Measurements from ENCODE around the gene TRAFD1.

TRAFD1 gene

DNA sequence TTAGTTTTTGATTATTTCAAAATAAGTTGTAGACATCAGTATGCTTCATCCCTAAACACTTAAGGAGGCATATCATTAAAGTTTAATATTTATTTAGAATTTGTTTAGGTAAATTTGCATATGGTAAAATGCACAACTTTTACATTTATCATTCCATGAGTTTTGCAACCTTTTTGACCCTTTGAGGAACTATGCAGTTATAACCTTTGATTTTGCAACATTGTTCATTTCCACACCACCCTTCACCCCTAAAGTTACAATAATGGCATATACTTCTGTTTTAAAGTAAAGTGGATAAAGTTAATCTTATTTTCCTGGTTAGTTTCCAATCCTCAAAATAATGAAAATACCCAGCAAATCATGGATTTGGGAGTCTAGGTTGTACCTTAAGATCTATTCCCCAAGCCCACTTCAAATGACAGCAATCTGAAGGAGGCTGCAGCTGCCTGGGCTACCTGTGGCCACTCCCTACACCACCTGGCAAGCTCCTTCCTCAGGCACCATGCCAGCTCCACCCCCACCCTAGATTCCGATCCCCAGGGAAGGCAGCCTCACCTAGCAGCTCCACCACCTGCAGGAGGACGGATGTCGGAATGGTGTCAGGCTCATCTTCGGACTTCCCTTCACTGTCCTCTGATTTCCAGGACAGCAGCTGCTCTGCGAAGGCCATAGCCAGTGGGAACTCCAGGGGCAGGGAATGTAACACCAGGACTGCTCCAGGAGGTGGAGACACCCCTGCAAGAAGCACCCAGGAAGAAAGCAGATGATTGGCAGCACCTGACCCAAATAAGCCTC is 65.1 kb downstream of the TRAFD1 start:
- no peak overlapping the region for H3K4me3 Mint-ChIP-seq
- peak overlapping the region; percentile 48 for H3K27ac Mint-ChIP-seq
- ATAC-seq (no peak), DNase-seq (ENCODE audit: low spot score in 2 of 2) (no peak)
- no peaks in the 10 kb centered on the region for H3K9me3 Mint-ChIP-seq
- peaks cover 73% of the 10 kb centered on the region for H3K36me3 Mint-ChIP-seq
- H3K4me1 Mint-ChIP-seq: no peaks in the 10 kb centered on the region

DNA sequence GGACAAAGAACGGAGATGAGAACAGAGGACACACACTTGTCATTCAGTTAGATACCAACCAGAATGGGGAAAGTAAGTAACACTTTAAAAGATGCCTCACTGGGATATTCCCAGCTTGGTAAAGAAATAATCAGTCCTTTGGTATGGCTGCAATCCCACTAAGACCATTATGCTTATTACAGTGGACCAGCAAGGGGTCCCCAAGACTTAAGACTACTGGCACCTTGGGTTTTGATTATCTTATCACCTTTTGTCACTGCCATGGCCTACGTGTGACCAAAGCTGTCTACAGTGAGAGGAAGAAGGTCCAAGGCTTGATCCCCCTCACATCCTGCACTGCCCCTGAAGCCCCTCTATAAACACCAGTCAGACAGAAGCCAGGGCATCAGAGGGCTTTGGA is 65.8 kb downstream of the TRAFD1 start:
- H3K27ac Mint-ChIP-seq: peak overlapping the region; percentile 48
- DNase-seq (ENCODE audit: low spot score in 2 of 2) (no peak), ATAC-seq (no peak)
- H3K36me3 Mint-ChIP-seq: peaks cover 75% of the 10 kb centered on the region
- H3K4me1 Mint-ChIP-seq: no peaks in the 10 kb centered on the region
- H3K4me3 Mint-ChIP-seq: no peak overlapping the region
- H3K9me3 Mint-ChIP-seq: no peaks in the 10 kb centered on the region

GRCh38 chr12:112191840-112192321 is 66.5 kb downstream of the TRAFD1 start:
- Mint-ChIP-seq H3K4me3 (no peak overlapping the region), H3K9me3 (no peaks in the 10 kb centered on the region), H3K27ac (no peak overlapping the region), H3K4me1 (no peaks in the 10 kb centered on the region), H3K36me3 (peaks cover 69% of the 10 kb centered on the region)
- ATAC-seq (no peak), DNase-seq (ENCODE audit: low spot score in 2 of 2) (no peak)

GRCh38 chr12:112192475-112192874 is 67.1 kb downstream of the TRAFD1 start:
- Mint-ChIP-seq H3K36me3 (peaks cover 67% of the 10 kb centered on the region), H3K27ac (no peak overlapping the region), H3K4me3 (no peak overlapping the region), H3K4me1 (no peaks in the 10 kb centered on the region), H3K9me3 (no peaks in the 10 kb centered on the region)
- no peak for ATAC-seq
- no peak for DNase-seq (ENCODE audit: low spot score in 2 of 2)

GRCh38 chr12:112194601-112195247 is 69.4 kb downstream of the TRAFD1 start:
- Mint-ChIP-seq H3K9me3 (no peaks in the 10 kb centered on the region), H3K27ac (no peak overlapping the region), H3K36me3 (peaks cover 62% of the 10 kb centered on the region), H3K4me3 (no peak overlapping the region), H3K4me1 (peaks cover 6% of the 10 kb centered on the region)
- DNase-seq (ENCODE audit: low spot score in 2 of 2) (no peak), ATAC-seq (no peak)

DNA sequence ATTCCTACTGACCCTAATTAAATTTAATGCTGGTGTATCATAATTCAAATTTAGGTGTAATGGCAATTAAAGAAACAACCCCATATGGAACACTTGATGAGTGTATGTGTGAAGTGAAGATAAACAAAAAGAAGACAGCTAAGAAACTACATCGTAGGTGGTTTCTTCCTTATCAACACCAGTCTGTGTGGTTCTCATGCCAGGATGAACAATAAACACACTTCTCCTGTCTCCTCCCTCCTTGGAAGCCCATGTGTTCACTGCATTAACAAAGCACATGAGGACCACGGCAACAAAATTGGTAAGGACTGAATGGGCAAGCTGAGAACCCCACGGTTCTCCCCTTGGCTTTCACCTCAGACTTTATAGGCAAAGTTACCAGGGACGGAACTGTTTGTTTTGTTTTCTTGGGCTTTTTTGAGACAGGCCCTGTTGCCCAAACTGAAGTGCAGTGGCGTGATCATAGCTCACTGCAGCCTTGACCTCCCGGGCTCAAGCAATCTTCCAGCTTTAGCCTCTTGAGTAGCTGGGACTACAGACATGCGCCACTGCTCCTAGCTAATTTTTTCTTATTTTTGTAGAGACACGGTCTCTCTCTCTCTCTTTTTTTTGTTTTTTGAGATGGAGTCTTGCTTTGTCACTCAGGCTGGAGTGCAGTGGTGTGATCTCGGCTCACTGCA is 71.0 kb downstream of the TRAFD1 start:
- Mint-ChIP-seq H3K4me3 (no peak overlapping the region), H3K9me3 (no peaks in the 10 kb centered on the region), H3K27ac (no peak overlapping the region), H3K4me1 (peaks cover 6% of the 10 kb centered on the region), H3K36me3 (peaks cover 69% of the 10 kb centered on the region)
- ATAC-seq: no peak
- no peak for DNase-seq (ENCODE audit: low spot score in 2 of 2)

GRCh38 chr12:112198120-112198733 is 72.9 kb downstream of the TRAFD1 start:
- ATAC-seq (peak; percentile 81), DNase-seq (ENCODE audit: low spot score in 2 of 2) (peak; percentile 5 to 69)
- Mint-ChIP-seq H3K36me3 (peaks cover 66% of the 10 kb centered on the region), H3K4me1 (peaks cover 6% of the 10 kb centered on the region), H3K9me3 (no peaks in the 10 kb centered on the region), H3K4me3 (no peak overlapping the region), H3K27ac (no peak overlapping the region)

- no peak overlapping the region for H3K27ac Mint-ChIP-seq
- ATAC-seq (peak; percentile 28), DNase-seq (ENCODE audit: low spot score in 2 of 2) (no peak)
- H3K9me3 Mint-ChIP-seq: no peaks in the 10 kb centered on the region
- peaks cover 6% of the 10 kb centered on the region for H3K4me1 Mint-ChIP-seq
- peaks cover 64% of the 10 kb centered on the region for H3K36me3 Mint-ChIP-seq
- no peak overlapping the region for H3K4me3 Mint-ChIP-seq
Measured at GRCh38 chr12:112199136-112199535, 73.8 kb downstream of the TRAFD1 start.

Data from stimulated activated effector memory CD8-positive, alpha-beta T cell treated with anti-CD3 and anti-CD28 coated beads, Interleukin-12 subunit alpha, Interleukin-12 subunit beta, amount 100 ng/mL, for 72 hours (primary cell).